Measurements from ENCODE around the gene PRPF8. TPM values are rescaled to one million over a fixed set of nuclear protein-coding genes. Genes with fewer than 3 reads are reported as not detected.

PRPF8 gene
- total RNA-seq, 1 donor from 2014 or later, result 114 TPM

- H3K4me3 ChIP-seq, result no peak overlapping the region
- H3K27me3 ChIP-seq, result no peaks in the 10 kb centered on the region
- no peaks in the 10 kb centered on the region for H3K9me3 ChIP-seq
- no peaks in the 10 kb centered on the region for H3K4me1 ChIP-seq
- intact Hi-C loops (cut with DNase I), result no loop called here
- TF ChIP-seq CTCF (IDR thresholded peaks at IDR 0.05), result no peak
- no peaks in the 10 kb centered on the region for H3K36me3 ChIP-seq
- H3K27ac ChIP-seq, result no peak overlapping the region
- DNase-seq (ENCODE audit: low spot score in 2 of 2), result no peak
Measured at GRCh38 chr17:1605681-1606351, 78.9 kb downstream of the PRPF8 start.

GRCh38 chr17:1604831-1605528, 79.7 kb downstream of the PRPF8 start:
- intact Hi-C loops (cut with DNase I), result no loop called here
- Histone ChIP-seq H3K9me3 (no peaks in the 10 kb centered on the region), H3K4me1 (no peaks in the 10 kb centered on the region), H3K27me3 (no peaks in the 10 kb centered on the region), H3K27ac (no peak overlapping the region), H3K4me3 (no peak overlapping the region), H3K36me3 (no peaks in the 10 kb centered on the region)
- DNase-seq (ENCODE audit: low spot score in 2 of 2), result no peak
- no peak for TF ChIP-seq CTCF (IDR thresholded peaks at IDR 0.05)

- Histone ChIP-seq H3K27ac (no peak overlapping the region), H3K4me1 (no peaks in the 10 kb centered on the region), H3K9me3 (no peaks in the 10 kb centered on the region), H3K36me3 (no peaks in the 10 kb centered on the region), H3K4me3 (no peak overlapping the region), H3K27me3 (no peaks in the 10 kb centered on the region)
- no peak for TF ChIP-seq CTCF (IDR thresholded peaks at IDR 0.05)
- intact Hi-C loops (cut with DNase I), result no loop called here
- no peak for DNase-seq (ENCODE audit: low spot score in 2 of 2)
Measured at GRCh38 chr17:1601571-1601970, 83.1 kb downstream of the PRPF8 start.

Other genes starting within 250 kb of the PRPF8 start
- 83.4 TPM for gene CRK, start 228.6 kb downstream of the PRPF8 start, total RNA-seq
- 251 TPM for gene MYO1C, start 192.2 kb downstream of the PRPF8 start, total RNA-seq
- gene INPP5K, start 168.3 kb downstream of the PRPF8 start, total RNA-seq, result 73.7 TPM
- gene PITPNA, start 122.1 kb downstream of the PRPF8 start, total RNA-seq, result 15.9 TPM
- gene SLC43A2, start 56.0 kb downstream of the PRPF8 start, total RNA-seq, result 27.6 TPM
- 295 TPM for gene SCARF1, start 39.1 kb downstream of the PRPF8 start, total RNA-seq
- 103 TPM for gene RILP, start 35.0 kb downstream of the PRPF8 start, total RNA-seq
- gene TLCD2, start 25.5 kb upstream of the PRPF8 start, total RNA-seq, result 7.5 TPM
- gene WDR81, start 39.8 kb upstream of the PRPF8 start, total RNA-seq, result 70.4 TPM
- gene SERPINF2, start 58.0 kb upstream of the PRPF8 start, total RNA-seq, result 20.6 TPM
- 604 TPM for gene SERPINF1, start 77.2 kb upstream of the PRPF8 start, total RNA-seq
- 7.6 TPM for gene SMYD4, start 145.0 kb upstream of the PRPF8 start, total RNA-seq
- gene RPA1, start 145.1 kb upstream of the PRPF8 start, total RNA-seq, result 34.0 TPM